ENCODE data around the gene ACACA.

- TF ChIP-seq EZH2phosphoT487 (IDR thresholded peaks at IDR 0.05; ENCODE audit: low read length): no peak
- no peak for TF ChIP-seq CTCF (IDR thresholded peaks at IDR 0.05; ENCODE audit: low read length)
Measured at GRCh38 chr17:37234106-37234505, 172.5 kb downstream of the ACACA start.

Measured in MM.1S (cell line).